Brain microvascular endothelial cell (primary cell): Measurements from ENCODE around the gene KIFBP.

Experiments used
- DNase-seq: peaks from one replicate; pipeline ENCODE4 v3.0.0-alpha.2; 2020
- H3K27ac ChIP-seq: fragments of 250-450 bp; sonication (Bioruptor Pico); 2 replicates; pipeline ENCODE4 v1.5.1; 2020; ENCODE audit warnings: mild to moderate bottlenecking, moderate library complexity
- H3K27me3 ChIP-seq: fragments of 250-450 bp; sonication (Bioruptor Pico); replicated peaks from 2 replicates; pipeline ENCODE4 v1.5.1; 2020; ENCODE audit warnings: mild to moderate bottlenecking
- H3K36me3 ChIP-seq: fragments of 250-450 bp; sonication (Bioruptor Pico); replicated peaks from 2 replicates; pipeline ENCODE4 v1.5.1; 2020; ENCODE audit warnings: mild to moderate bottlenecking
- H3K4me3 ChIP-seq: 2 replicates; pipeline ENCODE4 v1.5.1; 2011; ENCODE audit warnings: low read depth, mild to moderate bottlenecking, control low read depth, low read length, moderate library complexity
- CTCF ChIP-seq: IDR thresholded peaks from 2 replicates; pipeline ENCODE4 v1.5.1; 2011; ENCODE audit warnings: low read depth, mild to moderate bottlenecking, moderate library complexity, low read length, control low read depth, inconsistent platforms; ENCODE audit errors: missing control alignments
- in situ Hi-C: cut with HindIII; loops from 2 replicates; pipeline ENCODE4 v1.10.0; 2017; ENCODE audit warnings: low sequenced_read_pairs, low pct_ligation_motif_present

Gene KIFBP

GRCh38 chr10:68955832-68956532 lies 32.6 kb upstream of the KIFBP start, which contains the start of gene DDX21:
DDX21 (plus strand) TSS chr10:68956170; CDS start chr10:68956226, 56 bp downstream.
- peak; percentile 87 for DNase-seq
- in situ Hi-C loops, result no loop called here
- H3K36me3 ChIP-seq, result peaks cover 10% of the 10 kb centered on the region
- H3K27ac ChIP-seq, result peak within 1 kb of the TSS; percentile 80
- no peaks in the 10 kb centered on the region for H3K27me3 ChIP-seq
- H3K4me3 ChIP-seq, result peak within 1 kb of the TSS; percentile 100
- TF ChIP-seq CTCF, result peak; percentile 75

DNA sequence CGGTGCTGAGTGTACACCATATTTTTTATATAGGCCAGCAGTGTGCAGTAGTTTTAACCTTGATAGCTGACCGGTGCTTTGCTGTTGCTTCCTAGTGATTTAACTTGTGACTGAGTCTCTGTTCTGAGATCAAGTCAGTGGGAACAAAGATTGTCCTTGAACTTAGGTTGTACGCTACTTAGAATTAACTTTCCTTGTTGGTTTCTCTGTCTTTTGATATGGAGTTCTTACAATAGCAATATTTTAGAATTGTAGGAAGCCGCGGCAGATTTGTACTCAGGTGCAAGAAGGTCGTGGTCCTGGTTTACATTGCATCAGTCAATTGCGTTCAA lies 31.4 kb upstream of the KIFBP start:
- Histone ChIP-seq H3K36me3 (peaks cover 20% of the 10 kb centered on the region), H3K27me3 (no peaks in the 10 kb centered on the region), H3K4me3 (peak overlapping the region; percentile 100), H3K27ac (peak overlapping the region; percentile 80)
- in situ Hi-C loops, result no loop called here
- TF ChIP-seq CTCF, result no peak
- no peak for DNase-seq

GRCh38 chr10:68957654-68958053 lies 30.9 kb upstream of the KIFBP start:
- Histone ChIP-seq H3K27me3 (no peaks in the 10 kb centered on the region), H3K4me3 (peak overlapping the region; percentile 100), H3K36me3 (peaks cover 24% of the 10 kb centered on the region), H3K27ac (peak overlapping the region; percentile 80)
- no peak for TF ChIP-seq CTCF
- in situ Hi-C loops, result no loop called here
- DNase-seq, result no peak

DNA sequence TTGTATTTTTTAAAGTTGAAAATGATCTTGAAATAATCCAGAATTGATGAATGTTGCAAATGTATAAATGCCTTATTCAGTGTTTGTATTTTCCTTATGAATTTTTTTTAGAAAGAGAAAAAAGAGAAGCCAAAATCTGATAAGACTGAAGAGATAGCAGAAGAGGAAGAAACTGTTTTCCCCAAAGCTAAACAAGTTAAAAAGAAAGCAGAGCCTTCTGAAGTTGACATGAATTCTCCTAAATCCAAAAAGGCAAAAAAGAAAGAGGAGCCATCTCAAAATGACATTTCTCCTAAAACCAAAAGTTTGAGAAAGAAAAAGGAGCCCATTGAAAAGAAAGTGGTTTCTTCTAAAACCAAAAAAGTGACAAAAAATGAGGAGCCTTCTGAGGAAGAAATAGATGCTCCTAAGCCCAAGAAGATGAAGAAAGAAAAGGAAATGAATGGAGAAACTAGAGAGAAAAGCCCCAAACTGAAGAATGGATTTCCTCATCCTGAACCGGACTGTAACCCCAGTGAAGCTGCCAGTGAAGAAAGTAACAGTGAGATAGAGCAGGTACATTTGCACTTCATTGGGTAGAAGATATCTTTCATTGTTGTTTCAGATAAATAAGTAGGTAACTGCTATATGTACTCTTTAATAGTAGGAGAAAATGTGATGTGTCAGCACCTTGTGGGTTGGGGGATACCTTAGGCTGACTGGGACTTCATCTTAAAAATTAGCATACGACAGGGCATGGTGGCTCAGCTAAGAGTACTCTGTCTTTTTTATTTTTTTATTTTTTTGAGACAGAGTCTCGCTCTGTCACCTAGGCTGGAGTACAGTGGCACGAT lies 28.7 kb upstream of the KIFBP start:
- in situ Hi-C loops, result no loop called here
- Histone ChIP-seq H3K27me3 (no peaks in the 10 kb centered on the region), H3K4me3 (no peak overlapping the region), H3K36me3 (peaks cover 45% of the 10 kb centered on the region), H3K27ac (no peak overlapping the region)
- no peak for DNase-seq
- TF ChIP-seq CTCF, result no peak

- Histone ChIP-seq H3K36me3 (peaks cover 76% of the 10 kb centered on the region), H3K4me3 (no peak overlapping the region), H3K27me3 (no peaks in the 10 kb centered on the region), H3K27ac (no peak overlapping the region)
- DNase-seq, result no peak
- TF ChIP-seq CTCF, result no peak
- in situ Hi-C loops, result no loop called here
These were observed 25.5 kb upstream of the KIFBP start for GRCh38 chr10:68963151-68963550.
